ENCODE results near the gene NDUFS6.

The NDUFS6 gene

GRCh38 chr5:1853531-1853930 is 52.3 kb downstream of the NDUFS6 start:
- TF ChIP-seq MAX (IDR thresholded peaks at IDR 0.05) (no peak), FOXM1 (IDR thresholded peaks at IDR 0.05; ENCODE audit: borderline replicate concordance, low read depth) (no peak), YY1 (IDR thresholded peaks at IDR 0.05; ENCODE audit: low read depth) (no peak), EP300 (IDR thresholded peaks at IDR 0.05; ENCODE audit: borderline replicate concordance) (no peak), NFIC (IDR thresholded peaks at IDR 0.05) (no peak), CEBPB (IDR thresholded peaks at IDR 0.05) (no peak), TEAD4 (IDR thresholded peaks at IDR 0.05) (no peak), CREB1 (IDR thresholded peaks at IDR 0.05; ENCODE audit: low read depth) (no peak), TAF1 (IDR thresholded peaks at IDR 0.05; ENCODE audit: low read depth) (no peak), TCF12 (IDR thresholded peaks at IDR 0.05; ENCODE audit: low read depth) (no peak), ZBTB7A (IDR thresholded peaks at IDR 0.05; ENCODE audit: low read depth) (no peak)

DNA sequence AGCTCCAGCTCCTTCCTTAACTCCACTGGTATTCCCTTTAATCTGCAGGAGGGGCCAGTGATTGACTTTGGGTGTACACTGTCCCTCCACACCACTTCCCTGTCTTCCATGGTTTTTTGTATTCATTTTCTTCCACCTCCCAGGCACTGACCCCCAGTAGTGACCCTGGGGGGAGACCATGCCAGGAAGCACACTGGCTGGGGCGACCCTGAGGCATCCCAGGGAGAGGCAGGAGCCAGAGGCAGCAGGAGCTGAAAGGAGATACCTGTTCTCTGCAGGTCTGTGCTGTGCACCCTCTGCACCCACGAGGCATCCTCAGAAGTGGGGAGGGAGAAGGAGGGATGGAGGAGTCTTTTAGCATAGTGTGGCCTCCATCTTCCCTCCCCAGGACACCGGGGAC is 53.9 kb downstream of the NDUFS6 start:
- no peak for TF ChIP-seq TAF1 (IDR thresholded peaks at IDR 0.05; ENCODE audit: low read depth)
- no peak for TF ChIP-seq USF1 (IDR thresholded peaks at IDR 0.05)
- no peak for TF ChIP-seq YY1 (IDR thresholded peaks at IDR 0.05; ENCODE audit: low read depth)
- TF ChIP-seq MAX (IDR thresholded peaks at IDR 0.05) = no peak
- TF ChIP-seq FOXM1 (IDR thresholded peaks at IDR 0.05; ENCODE audit: borderline replicate concordance, low read depth) = no peak
- TF ChIP-seq EGR1 (IDR thresholded peaks at IDR 0.05) = no peak
- no peak for TF ChIP-seq ZBTB7A (IDR thresholded peaks at IDR 0.05; ENCODE audit: low read depth)
- TF ChIP-seq RAD21 (IDR thresholded peaks at IDR 0.05; ENCODE audit: low read depth) = no peak
- no peak for TF ChIP-seq CEBPB (IDR thresholded peaks at IDR 0.05)

- TF ChIP-seq TCF12 (IDR thresholded peaks at IDR 0.05; ENCODE audit: low read depth) = no peak
- TF ChIP-seq TAF1 (IDR thresholded peaks at IDR 0.05; ENCODE audit: low read depth) = no peak
- TF ChIP-seq TEAD4 (IDR thresholded peaks at IDR 0.05) = no peak
- no peak for TF ChIP-seq MAX (IDR thresholded peaks at IDR 0.05)
- no peak for TF ChIP-seq ZBTB7A (IDR thresholded peaks at IDR 0.05; ENCODE audit: low read depth)
- TF ChIP-seq, protein P1, sequence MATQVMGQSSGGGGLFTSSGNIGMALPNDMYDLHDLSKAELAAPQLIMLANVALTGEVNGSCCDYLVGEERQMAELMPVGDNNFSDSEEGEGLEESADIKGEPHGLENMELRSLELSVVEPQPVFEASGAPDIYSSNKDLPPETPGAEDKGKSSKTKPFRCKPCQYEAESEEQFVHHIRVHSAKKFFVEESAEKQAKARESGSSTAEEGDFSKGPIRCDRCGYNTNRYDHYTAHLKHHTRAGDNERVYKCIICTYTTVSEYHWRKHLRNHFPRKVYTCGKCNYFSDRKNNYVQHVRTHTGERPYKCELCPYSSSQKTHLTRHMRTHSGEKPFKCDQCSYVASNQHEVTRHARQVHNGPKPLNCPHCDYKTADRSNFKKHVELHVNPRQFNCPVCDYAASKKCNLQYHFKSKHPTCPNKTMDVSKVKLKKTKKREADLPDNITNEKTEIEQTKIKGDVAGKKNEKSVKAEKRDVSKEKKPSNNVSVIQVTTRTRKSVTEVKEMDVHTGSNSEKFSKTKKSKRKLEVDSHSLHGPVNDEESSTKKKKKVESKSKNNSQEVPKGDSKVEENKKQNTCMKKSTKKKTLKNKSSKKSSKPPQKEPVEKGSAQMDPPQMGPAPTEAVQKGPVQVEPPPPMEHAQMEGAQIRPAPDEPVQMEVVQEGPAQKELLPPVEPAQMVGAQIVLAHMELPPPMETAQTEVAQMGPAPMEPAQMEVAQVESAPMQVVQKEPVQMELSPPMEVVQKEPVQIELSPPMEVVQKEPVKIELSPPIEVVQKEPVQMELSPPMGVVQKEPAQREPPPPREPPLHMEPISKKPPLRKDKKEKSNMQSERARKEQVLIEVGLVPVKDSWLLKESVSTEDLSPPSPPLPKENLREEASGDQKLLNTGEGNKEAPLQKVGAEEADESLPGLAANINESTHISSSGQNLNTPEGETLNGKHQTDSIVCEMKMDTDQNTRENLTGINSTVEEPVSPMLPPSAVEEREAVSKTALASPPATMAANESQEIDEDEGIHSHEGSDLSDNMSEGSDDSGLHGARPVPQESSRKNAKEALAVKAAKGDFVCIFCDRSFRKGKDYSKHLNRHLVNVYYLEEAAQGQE (IDR thresholded peaks at IDR 0.05; ENCODE audit: low read depth) = no peak
- TF ChIP-seq RAD21 (IDR thresholded peaks at IDR 0.05; ENCODE audit: low read depth) = no peak
- no peak for TF ChIP-seq FOXM1 (IDR thresholded peaks at IDR 0.05; ENCODE audit: borderline replicate concordance, low read depth)
- no peak for TF ChIP-seq NFIC (IDR thresholded peaks at IDR 0.05)
- TF ChIP-seq EGR1 (IDR thresholded peaks at IDR 0.05) = no peak
- no peak for TF ChIP-seq CEBPB (IDR thresholded peaks at IDR 0.05)
- no peak for TF ChIP-seq YY1 (IDR thresholded peaks at IDR 0.05; ENCODE audit: low read depth)
- no peak for TF ChIP-seq CREB1 (IDR thresholded peaks at IDR 0.05; ENCODE audit: low read depth)
- TF ChIP-seq EP300 (IDR thresholded peaks at IDR 0.05; ENCODE audit: borderline replicate concordance) = no peak
- TF ChIP-seq USF1 (IDR thresholded peaks at IDR 0.05) = no peak
Observed at GRCh38 chr5:1855596-1855995, 54.4 kb downstream of the NDUFS6 start.

DNA sequence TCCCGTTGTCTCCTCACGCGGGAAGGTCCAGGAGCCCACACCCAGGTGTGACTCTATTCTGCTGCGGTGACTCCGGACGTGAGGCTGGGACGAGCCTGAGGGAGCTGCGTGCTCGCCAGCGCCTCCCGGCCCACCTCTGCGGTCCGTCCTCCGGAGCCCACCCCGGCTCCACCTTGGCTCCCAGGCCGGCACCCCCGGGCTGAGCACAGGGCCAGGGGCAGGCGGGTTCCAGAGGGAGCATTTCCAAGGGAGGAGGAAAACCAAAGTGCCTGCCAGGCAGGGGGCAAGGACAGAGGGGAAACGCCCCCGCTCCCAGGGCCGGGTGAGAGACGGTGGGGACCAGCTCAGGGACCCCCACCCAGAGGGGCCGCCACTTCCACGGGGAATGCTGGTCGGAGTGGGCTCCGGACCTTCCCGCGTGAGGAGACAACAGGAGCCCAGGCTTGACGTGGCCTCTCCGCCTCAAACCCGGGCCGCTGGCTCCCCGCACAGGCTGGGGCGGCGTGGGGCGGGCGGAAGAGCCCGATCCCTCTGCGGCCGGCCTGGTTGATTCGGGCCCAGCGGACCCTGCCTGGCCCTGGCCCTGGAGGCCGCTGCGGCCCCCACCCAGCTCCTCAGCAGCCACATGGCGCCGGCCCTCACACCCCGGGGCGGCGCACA is 55.5 kb downstream of the NDUFS6 start:
- TF ChIP-seq NFIC (IDR thresholded peaks at IDR 0.05) = no peak
- no peak for TF ChIP-seq EP300 (IDR thresholded peaks at IDR 0.05; ENCODE audit: borderline replicate concordance)
- TF ChIP-seq RAD21 (IDR thresholded peaks at IDR 0.05; ENCODE audit: low read depth) = no peak
- TF ChIP-seq USF1 (IDR thresholded peaks at IDR 0.05) = no peak
- TF ChIP-seq TCF12 (IDR thresholded peaks at IDR 0.05; ENCODE audit: low read depth) = no peak
- TF ChIP-seq CEBPB (IDR thresholded peaks at IDR 0.05) = no peak
- TF ChIP-seq EGR1 (IDR thresholded peaks at IDR 0.05) = no peak
- TF ChIP-seq TAF1 (IDR thresholded peaks at IDR 0.05; ENCODE audit: low read depth) = no peak
- no peak for TF ChIP-seq FOXM1 (IDR thresholded peaks at IDR 0.05; ENCODE audit: borderline replicate concordance, low read depth)

GRCh38 chr5:1857256-1857600 is 56.0 kb downstream of the NDUFS6 start:
- TF ChIP-seq TAF1 (IDR thresholded peaks at IDR 0.05; ENCODE audit: low read depth) (no peak), CREB1 (IDR thresholded peaks at IDR 0.05; ENCODE audit: low read depth) (no peak), MAX (IDR thresholded peaks at IDR 0.05) (no peak), TCF12 (IDR thresholded peaks at IDR 0.05; ENCODE audit: low read depth) (no peak), RAD21 (IDR thresholded peaks at IDR 0.05; ENCODE audit: low read depth) (no peak), TEAD4 (IDR thresholded peaks at IDR 0.05) (no peak), NFIC (IDR thresholded peaks at IDR 0.05) (no peak), USF1 (IDR thresholded peaks at IDR 0.05) (no peak), ZBTB7A (IDR thresholded peaks at IDR 0.05; ENCODE audit: low read depth) (no peak), EP300 (IDR thresholded peaks at IDR 0.05; ENCODE audit: borderline replicate concordance) (no peak), YY1 (IDR thresholded peaks at IDR 0.05; ENCODE audit: low read depth) (no peak), CEBPB (IDR thresholded peaks at IDR 0.05) (no peak), EGR1 (IDR thresholded peaks at IDR 0.05) (no peak), FOXM1 (IDR thresholded peaks at IDR 0.05; ENCODE audit: borderline replicate concordance, low read depth) (no peak)
- TF ChIP-seq, protein P1 (IDR thresholded peaks at IDR 0.05; ENCODE audit: low read depth) = no peak

Data from Ishikawa (cell line).